NCI-H2196 treated with DMSO at 0.1 percent for 48 hours (cell line): ENCODE data around the gene FBXO44.
"Not testable (repeated sequence)": the region's sequence is repeated elsewhere in the genome, so short reads cannot be mapped to it uniquely, and the experiment has no call there.

Experiments
- DNase-seq: peaks from one replicate; lab custom pipeline; 2025; ENCODE audit not compliant: unreplicated experiment; lab: John Stamatoyannopoulos, UW

The FBXO44 gene, protein sequence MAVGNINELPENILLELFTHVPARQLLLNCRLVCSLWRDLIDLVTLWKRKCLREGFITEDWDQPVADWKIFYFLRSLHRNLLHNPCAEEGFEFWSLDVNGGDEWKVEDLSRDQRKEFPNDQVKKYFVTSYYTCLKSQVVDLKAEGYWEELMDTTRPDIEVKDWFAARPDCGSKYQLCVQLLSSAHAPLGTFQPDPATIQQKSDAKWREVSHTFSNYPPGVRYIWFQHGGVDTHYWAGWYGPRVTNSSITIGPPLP

DNA sequence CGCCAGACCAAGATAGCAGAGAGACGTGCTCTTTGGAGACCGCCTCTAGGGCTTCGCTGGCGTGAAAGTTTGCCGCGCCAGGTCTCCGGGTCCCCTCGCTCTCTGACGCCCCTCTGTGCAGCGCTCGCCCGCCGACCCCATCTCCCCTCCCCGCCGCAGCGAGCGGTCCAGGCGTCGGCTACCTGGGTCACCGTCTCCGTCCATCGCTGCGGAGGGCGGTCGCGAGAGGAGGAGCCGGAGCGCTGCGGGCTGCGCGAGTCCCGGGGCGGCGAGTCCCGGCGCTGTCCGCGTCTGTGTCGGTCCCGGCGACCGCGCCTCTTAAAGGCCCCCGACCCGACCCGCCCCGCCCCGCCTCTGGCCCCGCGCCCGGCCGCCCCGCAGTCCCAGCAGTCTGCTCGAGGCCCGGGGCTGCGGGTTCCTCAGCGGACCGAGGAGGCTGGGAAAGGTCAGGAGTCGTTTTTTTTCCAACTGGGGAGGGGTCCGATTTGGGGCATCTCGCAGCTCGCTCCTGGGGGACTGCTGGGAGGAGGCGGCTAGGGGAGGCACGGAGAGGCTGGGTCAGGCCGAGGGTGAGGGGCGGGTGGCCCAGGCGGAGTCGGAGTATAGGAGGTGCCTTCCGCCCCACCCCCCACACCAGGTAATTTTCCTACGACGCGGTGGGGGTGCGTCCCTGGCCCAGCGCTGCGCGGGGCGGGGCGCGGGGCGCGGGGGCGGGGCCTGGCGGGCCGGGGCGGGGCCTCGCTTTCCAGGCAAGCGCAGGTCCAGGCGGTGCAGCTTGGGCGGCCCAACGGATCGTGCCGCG is at the start of gene FBXO44, which contains the start of gene FBXO2:
TSS of gene FBXO44 (plus strand) at position 741 of the 802 bp plus-strand sequence. CDS start 959 bp downstream, outside the sequence.
TSS of gene FBXO2 (minus strand) at position 293 of the 802 bp plus-strand sequence. CDS start at position 204, 89 bp downstream.
- DNase-seq, result peak; percentile 13

DNA sequence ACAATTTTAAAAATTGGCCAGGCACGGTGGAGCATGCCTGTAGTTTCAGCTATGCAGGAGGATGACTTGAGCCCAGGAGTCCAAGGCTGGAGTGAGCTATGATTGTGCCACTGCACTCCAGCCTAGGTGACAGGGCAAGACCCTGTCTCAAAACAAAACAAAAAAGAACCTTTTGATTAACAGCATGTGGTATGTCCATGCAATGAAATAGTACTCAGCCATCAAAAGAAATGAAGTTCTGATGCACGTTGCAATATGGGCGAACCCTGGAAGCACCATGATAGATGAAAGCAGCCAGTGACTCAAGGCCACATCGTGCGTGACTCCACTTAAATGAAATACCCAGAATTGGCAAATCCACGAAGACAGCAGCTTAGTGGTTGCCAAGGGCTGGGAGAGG is 47.9 kb upstream of the FBXO44 start:
- DNase-seq, result no peak

DNA sequence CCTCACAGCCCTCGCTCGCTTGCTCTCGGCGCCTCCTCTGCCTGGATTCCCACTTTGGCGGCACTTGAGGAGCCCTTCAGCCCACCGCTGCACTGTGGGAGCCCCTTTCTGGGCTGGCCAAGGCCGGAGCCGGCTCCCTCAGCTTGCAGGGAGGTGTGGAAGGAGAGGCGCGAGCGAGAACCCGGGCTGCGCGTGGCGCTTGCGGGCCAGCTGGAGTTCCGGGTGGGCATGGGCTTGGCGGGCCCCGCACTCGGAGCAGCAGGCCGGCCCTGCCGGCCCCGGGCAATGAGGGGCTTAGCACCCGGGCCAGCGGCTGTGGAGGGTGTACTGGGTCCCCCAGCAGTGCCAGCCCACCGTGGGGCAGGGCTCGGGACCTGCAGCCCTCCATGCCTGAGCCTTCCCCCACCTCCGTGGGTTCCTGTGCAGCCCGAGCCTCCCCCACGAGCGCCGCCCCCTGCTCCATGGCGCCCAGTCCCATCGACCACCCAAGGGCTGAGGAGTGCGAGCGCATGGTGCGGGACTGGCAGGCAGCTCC is 46.0 kb upstream of the FBXO44 start:
- DNase-seq, result not testable (repeated sequence)

DNA sequence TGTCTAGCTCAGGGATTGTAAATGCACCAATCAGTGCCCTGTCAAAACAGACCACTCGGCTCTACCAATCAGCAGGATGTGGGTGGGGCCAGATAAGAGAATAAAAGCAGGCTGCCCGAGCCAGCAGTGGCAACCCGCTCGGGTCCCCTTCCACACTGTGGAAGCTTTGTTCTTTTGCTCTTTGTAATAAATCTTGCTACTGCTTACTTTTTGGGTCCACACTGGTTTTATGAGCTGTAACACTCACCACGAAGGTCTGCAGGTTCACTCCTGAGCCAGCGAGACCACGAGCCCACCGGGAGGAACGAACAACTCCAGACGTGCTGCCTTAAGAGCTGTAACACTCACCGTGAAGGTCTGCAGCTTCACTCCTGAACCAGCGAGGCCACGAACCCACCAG is 45.3 kb upstream of the FBXO44 start:
- not testable (repeated sequence) for DNase-seq

DNA sequence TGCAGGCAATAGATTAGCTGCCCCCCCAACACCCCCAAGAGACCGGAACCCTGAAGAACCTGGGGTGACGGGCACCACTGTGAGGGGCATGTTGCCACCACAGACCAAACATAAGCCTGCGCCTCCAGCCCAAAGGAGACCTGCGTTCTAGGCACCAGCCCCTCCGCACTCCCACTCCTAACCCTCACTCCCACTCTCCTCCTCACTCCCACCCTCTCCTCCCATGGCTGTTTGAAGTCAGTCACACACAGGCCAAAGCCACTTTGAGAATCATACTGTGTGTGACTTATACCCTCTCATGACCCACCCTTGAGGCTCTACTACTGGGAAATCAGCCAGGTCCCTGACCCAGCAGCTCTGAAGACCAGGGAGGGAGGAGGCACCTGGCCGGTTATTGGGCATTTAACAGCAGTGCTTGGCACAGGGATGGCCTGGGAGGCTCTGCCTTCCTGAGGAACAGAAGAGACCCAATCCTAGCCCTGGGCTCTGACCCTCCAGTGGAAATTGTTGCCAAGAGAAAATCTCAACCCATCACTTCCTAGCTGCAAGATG is 44.0 kb upstream of the FBXO44 start:
- DNase-seq, result peak; percentile 42

DNA sequence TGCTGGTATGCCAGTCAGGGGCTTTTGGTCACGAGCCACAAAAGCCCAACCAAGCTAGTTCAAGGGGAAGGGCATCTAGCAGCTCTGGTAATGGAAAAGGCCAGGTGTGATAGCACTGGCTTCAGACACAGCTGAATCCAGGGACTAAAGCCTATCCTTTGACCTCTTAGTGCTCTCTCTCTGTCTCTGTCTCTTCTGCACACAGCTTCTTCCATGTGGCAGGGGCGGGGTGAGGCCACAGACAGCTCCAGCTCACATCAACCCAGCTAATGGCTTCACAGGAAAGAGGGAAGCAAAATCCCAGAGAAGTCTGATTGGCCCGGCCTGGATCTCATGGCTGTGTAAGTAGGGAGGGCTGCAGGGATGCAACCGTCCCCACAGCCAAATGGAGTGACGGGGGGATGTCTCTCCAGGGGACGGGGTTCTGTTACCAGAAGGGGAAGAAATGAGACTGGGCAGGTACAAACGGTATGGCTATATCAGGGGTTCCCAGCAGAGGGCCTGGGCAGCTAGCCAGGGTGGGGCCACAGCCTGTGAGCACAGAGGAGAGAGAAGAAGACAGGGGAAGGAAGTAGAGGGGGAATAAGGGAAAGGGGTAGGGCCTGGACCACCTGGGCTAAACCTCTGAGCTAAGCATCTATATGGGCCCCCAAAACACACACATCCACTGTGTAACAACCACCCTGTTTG is 42.9 kb upstream of the FBXO44 start:
- no peak for DNase-seq

DNA sequence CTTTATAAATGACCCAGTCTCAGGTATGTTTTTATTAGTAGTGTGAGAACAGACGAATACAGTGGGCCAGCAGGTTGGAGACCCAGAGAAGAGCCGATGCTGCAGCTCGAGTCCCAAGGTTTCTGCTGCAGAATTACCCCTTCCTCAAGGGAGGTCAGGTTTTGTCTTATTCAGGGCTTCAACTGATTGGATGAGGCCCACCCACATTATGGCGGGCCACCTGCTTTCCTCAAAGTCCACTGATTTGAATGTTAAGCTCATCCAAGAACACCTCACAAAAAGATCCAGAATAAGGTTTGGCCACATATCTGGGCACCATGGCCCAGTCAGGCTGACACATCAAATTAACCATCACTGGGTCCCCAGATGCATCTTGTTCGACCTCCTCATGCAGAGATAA is 41.3 kb upstream of the FBXO44 start:
- DNase-seq, result no peak

DNA sequence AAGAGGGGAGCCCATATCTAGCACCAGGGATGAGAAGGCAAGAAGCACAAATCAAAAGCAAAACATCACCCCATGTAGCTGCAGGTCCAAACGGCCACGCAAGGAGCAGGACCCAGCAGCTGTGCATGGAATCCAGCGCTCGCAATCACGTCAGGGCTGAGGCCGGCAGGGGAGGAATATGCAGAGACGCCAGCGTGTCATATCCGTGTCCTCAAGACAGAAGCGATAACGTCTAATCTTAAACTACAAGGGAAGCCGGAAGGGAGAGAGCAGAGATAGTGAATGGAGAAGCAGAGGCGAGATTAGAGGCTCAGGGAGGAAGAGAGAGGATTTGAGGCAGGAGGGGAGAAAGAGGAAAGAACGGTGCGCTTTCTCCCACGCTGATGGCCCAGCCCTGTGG is 39.6 kb upstream of the FBXO44 start:
- no peak for DNase-seq

DNA sequence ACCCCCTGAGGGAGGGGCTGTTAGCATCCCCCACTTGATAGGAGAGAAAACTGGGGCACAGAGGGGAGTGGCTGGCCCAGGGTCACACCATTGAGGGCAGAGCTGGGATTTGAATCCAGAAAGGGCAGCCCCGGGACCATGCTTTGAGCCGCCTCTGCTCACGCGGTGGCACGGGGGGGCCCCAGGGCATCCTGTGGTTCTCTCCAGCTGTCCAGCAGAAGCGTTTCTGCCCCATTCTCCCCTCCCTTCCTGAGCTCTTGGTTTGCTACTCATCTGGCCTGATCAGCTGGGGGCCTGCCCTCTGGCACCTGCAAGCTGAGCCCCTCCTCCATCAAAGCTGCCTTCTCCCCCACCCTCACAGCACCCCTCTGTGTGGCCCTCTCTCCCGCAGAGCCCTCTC is 37.9 kb upstream of the FBXO44 start:
- no peak for DNase-seq

DNA sequence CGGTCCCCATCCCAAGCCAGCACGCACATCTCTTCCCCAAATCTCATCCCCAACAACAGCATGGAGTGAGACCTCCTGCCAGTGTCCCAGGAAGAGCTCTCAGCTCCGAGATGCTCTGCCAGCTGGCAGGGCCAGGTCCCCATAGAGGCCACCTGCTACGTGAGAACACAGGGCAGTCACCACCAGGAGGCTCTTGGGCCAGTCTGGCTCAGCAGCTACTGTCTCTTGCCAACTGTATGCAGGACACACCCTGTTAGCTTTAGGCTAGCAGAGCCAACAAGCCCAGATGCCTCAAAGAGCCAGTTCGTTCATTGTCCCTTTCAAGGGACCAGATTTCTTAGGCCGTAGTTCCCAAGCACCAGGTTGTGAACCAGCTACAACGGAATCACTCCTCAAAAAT is 37.4 kb upstream of the FBXO44 start:
- peak; percentile 54 for DNase-seq

DNA sequence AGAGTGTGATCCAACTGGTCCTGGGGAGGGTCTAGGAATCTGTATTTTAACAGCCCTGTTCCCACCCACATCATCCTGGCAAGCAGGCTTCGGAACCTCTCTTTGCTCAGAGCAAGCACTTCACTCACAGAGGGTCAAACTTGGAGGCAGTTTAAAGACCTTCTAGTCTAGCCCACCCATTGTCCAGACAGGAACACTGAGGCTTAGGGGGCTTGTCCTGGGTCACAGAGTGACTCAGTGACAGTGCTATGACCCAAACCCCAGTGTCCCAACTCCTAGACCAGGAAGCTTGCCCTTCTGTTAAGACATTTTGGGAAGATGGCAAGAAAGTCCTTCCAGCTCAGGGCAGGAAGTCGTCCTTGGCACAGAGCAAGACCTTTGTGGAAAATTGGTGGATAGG is 36.9 kb upstream of the FBXO44 start:
- no peak for DNase-seq

DNA sequence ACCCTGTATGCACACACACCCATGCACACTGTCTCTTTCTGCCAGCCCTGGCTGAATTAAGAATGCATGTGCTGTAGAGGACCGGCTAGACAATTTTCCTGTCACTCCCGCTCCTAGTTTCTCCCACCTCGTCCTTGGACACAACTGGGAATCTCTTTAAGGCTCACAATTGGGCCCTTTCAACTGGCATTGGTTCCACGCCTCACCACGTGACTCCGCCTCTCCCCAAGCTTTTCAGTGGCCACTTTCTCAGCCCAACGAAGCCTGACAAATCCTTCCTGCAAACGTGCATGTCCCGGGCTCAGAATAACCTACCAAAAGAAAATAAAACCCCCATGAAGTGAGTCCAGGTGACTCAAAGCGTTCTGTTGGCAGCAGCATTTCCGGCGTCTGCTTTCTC is 34.3 kb upstream of the FBXO44 start:
- DNase-seq, result no peak

DNA sequence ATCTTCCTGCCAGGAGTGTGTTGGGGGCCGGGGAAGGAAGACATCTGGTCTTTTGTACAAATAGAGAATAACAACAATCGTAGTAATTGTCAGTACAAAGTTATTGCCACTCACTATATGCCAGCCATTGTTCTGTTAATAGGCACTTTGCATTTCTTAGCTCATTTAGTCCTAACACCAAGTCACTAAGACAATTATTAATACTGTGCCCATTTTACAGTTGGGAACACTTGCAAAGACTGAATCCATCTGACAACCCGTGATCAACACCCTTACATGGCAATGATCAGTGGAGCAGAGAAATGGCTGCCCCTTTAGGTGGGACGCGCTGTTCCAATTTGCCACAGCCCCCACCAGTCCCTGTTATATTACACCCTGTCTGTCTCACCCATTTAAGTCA is 33.8 kb upstream of the FBXO44 start:
- DNase-seq, result no peak

DNA sequence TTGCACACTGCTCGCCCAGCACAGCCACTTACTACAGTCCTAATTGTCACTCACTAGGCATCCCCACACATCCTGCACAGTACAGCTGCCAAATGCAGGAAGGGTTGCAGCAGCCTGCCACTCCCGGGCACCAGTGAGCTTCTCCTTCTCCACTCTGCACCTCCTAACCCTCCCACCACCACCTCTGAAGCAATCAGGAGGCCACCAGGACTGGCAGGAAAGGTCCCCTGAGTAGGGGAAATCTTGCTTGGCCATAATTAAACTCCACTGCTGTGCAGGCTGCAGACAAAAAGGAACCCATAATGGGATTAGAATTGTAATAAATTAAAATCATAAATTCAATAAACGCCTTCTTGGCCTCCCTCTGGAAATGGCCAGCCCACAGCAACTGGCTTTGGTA is 32.3 kb upstream of the FBXO44 start:
- DNase-seq, result no peak

DNA sequence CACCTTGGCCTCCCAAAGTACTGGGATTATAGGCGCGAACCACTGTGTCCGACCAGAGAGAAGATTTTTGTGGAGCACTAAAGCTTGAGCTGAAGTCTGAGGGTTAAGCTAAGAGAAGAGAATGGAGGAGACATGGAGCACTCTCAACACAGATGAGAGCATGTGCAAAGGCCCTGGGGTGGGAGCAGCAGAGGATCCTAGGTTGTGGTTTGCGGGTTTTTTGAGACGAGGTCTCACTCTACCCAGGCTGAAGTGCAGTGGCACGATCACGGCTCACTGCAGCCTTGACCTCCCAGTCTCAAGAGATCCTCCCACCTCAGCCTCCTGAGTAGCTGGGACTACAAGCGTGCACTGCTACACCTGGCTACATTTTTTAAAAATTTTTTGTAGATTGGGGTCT is 31.0 kb upstream of the FBXO44 start:
- no peak for DNase-seq

DNA sequence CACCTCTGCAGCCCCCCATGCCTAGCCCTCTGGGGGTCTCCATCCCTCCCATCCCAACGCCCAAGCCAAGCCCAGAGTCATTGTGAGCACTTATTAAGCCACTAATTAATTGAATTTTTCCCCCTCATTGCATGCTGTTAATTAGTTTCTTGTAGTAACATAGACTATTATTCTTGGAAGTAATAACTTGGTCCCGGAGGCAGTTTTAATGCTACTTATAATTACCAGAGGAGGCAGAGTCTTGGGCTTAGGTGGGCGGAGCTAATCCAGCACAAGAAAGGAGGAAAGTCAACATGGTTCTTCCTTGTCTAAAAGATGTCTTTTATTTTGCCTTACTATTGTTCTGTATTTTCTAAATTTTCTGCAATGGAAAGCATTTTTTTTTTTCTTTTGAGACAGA is 28.1 kb upstream of the FBXO44 start:
- DNase-seq, result no peak

DNA sequence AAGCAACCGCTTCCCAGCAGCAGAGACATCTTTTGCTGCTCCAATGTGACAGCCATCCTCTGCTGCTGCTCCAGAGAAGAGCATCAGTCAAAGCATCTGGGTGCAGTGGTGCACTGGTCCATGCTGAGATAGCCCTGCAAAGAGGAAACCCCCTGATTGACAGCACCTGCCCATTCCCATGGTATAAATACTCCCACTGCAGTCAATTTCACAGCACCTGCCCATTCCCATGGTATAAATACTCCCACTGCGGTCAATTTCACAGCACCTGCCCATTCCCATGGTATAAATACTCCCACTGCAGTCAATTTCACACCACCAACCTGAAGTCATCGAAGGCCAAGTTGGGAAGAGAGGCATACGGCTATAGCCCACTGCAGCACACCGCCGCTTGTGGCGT is 25.9 kb upstream of the FBXO44 start:
- DNase-seq, result no peak

DNA sequence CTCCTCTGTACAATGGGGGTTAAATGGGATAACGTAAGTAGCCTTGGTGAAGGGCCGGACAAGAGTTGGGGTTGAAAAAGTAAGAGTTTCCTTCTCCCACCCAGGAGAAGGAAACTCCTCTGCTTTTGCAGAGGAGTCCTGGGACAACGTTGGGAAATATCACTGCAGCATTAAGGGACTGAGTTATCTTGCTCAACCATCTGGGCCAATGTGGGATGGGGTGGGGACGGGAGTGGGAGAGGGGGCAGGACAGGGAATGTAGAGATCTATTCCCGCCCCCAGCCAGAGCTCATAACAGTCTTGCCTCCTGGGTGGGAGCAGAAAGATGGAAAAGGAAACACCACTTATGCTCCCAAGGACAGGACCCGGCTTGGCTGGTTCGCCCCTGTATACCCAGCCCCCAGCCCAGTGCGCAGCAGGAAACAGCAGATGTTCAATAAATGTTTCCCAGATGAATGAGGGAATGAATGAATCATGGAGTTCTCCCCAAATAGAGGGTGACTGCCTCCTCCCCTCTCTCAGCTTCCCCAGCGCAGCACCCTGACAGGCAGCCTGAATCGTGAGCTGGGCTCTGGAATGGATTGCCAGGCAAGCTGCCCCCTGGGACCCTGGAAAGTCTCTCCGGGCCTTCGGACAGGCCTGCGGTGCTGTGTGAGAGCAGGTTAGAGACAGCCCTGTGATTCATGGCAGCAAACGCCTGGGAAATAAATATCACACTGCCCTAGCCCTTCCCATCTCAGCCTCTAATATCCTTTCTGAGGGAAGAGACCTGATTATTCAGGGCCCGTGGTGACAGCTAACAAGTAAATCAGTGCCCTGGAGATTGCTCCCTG is 25.3 kb upstream of the FBXO44 start:
- DNase-seq, result no peak

DNA sequence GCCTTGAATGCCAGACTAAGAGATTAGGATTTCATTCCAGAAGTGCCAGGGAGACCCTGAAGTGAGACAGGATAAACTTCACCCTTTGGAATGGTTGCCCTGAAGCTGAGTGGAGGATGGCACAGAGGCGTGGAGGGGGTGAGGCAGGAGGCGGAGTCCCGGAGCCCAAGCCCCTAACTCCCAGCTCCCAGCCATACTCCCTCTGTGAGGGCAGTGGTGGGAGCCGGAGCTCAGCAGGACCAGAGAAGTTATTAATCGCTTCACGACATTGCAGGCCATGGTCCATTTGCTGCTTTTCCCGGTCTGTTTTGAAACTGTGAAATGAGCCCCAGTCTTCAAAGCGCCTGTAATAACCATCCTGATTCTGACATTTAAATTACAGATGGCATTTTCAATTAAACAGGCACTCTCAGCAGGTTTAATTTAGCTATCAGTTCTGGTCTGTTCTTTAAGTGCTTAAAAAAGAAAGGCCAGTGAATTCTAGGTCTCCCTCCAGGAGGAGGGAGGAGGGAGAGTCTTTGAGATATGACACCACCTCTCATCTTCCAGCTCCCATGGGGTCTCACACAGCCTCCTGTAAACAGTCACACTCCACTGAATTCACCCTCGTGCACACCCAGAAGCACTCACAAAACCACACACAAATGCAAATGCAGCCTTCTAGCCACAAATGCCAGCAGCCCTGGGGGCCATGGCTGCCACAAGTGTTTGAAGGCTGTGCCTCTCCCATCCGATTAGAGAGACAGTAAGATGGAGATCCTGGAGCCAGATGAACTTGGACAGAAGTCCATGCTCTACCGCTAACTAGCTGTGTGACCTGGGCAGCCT is 20.1 kb upstream of the FBXO44 start:
- no peak for DNase-seq

DNA sequence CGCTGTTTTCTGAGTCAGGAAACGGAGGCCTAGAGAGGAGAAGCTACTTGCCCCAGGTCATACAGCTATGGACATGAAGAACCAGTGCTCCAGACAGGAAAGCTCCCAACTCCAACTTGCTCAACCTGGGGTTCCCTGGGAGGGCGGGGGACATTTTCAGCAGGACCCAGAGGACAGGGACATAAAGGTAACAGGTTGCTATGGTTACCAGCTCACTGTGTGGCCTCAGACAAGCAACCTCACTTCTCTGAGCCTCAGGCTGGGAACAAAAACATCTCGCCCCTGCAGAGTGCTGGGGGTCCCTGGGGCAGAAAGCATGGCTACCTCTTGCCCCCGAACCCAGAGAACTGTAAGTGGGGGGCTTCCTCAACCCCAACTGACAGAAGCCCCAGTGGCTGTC is 16.6 kb upstream of the FBXO44 start:
- DNase-seq, result no peak
